H9 (cell line): ENCODE data around the gene EPN1. TPM values are rescaled to one million over a fixed set of nuclear protein-coding genes. Genes with fewer than 3 reads are reported as not detected.

Experiments
- DNase-seq: peaks from one replicate; pipeline ENCODE4 v3.0.0-alpha.2; 2017
- H2AFZ ChIP-seq: one replicate; pipeline ENCODE4 v1.6.1; 2013; ENCODE audit warnings: mild to moderate bottlenecking, low read length, control low read depth, moderate library complexity
- H2AK5ac ChIP-seq: 2 replicates; pipeline ENCODE4 v1.6.1; 2013; ENCODE audit warnings: low read length, control low read depth, mixed read lengths; ENCODE audit not compliant: insufficient read length
- H2BK120ac ChIP-seq: one replicate; pipeline ENCODE4 v1.6.1; 2013; ENCODE audit warnings: low read depth, mild to moderate bottlenecking, low read length, control low read depth, inconsistent platforms; ENCODE audit not compliant: poor library complexity, severe bottlenecking
- H2BK12ac ChIP-seq: 2 replicates; pipeline ENCODE4 v1.6.1; 2013; ENCODE audit warnings: low read length, control low read depth, mixed read lengths, low read depth; ENCODE audit not compliant: insufficient read length
- H2BK15ac ChIP-seq: 2 replicates; pipeline ENCODE4 v1.6.1; 2013; ENCODE audit warnings: low read depth, low read length, control low read depth
- H2BK20ac ChIP-seq: one replicate; pipeline ENCODE4 v1.6.1; 2013; ENCODE audit warnings: low read depth, mild to moderate bottlenecking, low read length, control low read depth, inconsistent platforms; ENCODE audit not compliant: poor library complexity, severe bottlenecking
- H2BK5ac ChIP-seq: 2 replicates; pipeline ENCODE4 v1.6.1; 2013; ENCODE audit warnings: low read length, control low read depth, mixed read lengths; ENCODE audit not compliant: insufficient read length
- H3K14ac ChIP-seq: 2 replicates; pipeline ENCODE4 v1.6.1; 2013; ENCODE audit warnings: low read length, control low read depth; ENCODE audit not compliant: insufficient read depth
- H3K18ac ChIP-seq: 2 replicates; pipeline ENCODE4 v1.6.1; 2013; ENCODE audit warnings: low read depth, mild to moderate bottlenecking, mixed read lengths, low read length, control low read depth; ENCODE audit not compliant: insufficient read length
- H3K23ac ChIP-seq: 2 replicates; pipeline ENCODE4 v1.6.1; 2013; ENCODE audit warnings: low read length, control low read depth, mixed read lengths, low read depth; ENCODE audit not compliant: insufficient read length
- H3K23me2 ChIP-seq: 2 replicates; pipeline ENCODE4 v1.6.1; 2013; ENCODE audit warnings: low read depth, mild to moderate bottlenecking, mixed read lengths, low read length, control low read depth; ENCODE audit not compliant: insufficient read length, poor library complexity, severe bottlenecking
- H3K27ac ChIP-seq: 2 replicates; pipeline ENCODE4 v1.5.1; 2013; ENCODE audit warnings: low read length, control low read depth, mixed read lengths, low read depth; ENCODE audit not compliant: insufficient read length
- H3K27me3 ChIP-seq: 2 replicates; pipeline ENCODE4 v1.6.1; 2013; ENCODE audit warnings: low read length, control low read depth, inconsistent platforms; ENCODE audit not compliant: insufficient read depth
- H3K4ac ChIP-seq: 2 replicates; pipeline ENCODE4 v1.6.1; 2013; ENCODE audit warnings: low read depth, mild to moderate bottlenecking, control low read depth, inconsistent platforms, low read length, moderate library complexity
- H3K4me1 ChIP-seq: 2 replicates; pipeline ENCODE4 v1.6.1; 2013; ENCODE audit warnings: low read length, control low read depth, inconsistent platforms; ENCODE audit not compliant: insufficient read depth
- H3K4me2 ChIP-seq: 2 replicates; pipeline ENCODE4 v1.6.1; 2013; ENCODE audit warnings: low read length, control low read depth, mixed read lengths; ENCODE audit not compliant: insufficient read length, insufficient read depth
- H3K56ac ChIP-seq: 2 replicates; pipeline ENCODE4 v1.6.1; 2013; ENCODE audit warnings: low read depth, mild to moderate bottlenecking, mixed read lengths, low read length, control low read depth; ENCODE audit not compliant: insufficient read length
- H3K79me1 ChIP-seq: 2 replicates; pipeline ENCODE4 v1.6.1; 2013; ENCODE audit warnings: low read depth, mild to moderate bottlenecking, moderate library complexity, low read length, control low read depth, inconsistent platforms; ENCODE audit not compliant: insufficient read depth, poor library complexity, severe bottlenecking
- H3K79me2 ChIP-seq: 2 replicates; pipeline ENCODE4 v1.6.1; 2013; ENCODE audit warnings: low read length, control low read depth, inconsistent platforms; ENCODE audit not compliant: insufficient read depth
- H3K9ac ChIP-seq: 2 replicates; pipeline ENCODE4 v1.6.1; 2013; ENCODE audit warnings: low read length, control low read depth, mixed read lengths; ENCODE audit not compliant: insufficient read length; ENCODE audit errors: extremely low read depth
- H3K9me3 ChIP-seq: one replicate; pipeline ENCODE4 v1.6.1; 2013; ENCODE audit warnings: low read depth, low read length, inconsistent platforms; ENCODE audit not compliant: control insufficient read depth
- H3T11ph ChIP-seq: one replicate; pipeline ENCODE4 v1.6.1; 2013; ENCODE audit warnings: mild to moderate bottlenecking, low read length, control low read depth, inconsistent platforms
- H4K20me1 ChIP-seq: one replicate; pipeline ENCODE4 v1.6.1; 2013; ENCODE audit not compliant: control insufficient read depth, insufficient read length, insufficient read depth
- H4K5ac ChIP-seq: 2 replicates; pipeline ENCODE4 v1.6.1; 2013; ENCODE audit warnings: low read depth, mild to moderate bottlenecking, mixed read lengths, low read length, control low read depth; ENCODE audit not compliant: insufficient read length
- H4K8ac ChIP-seq: replicated peaks from 2 replicates; pipeline ENCODE4 v1.6.1; 2013; ENCODE audit warnings: low read length, control low read depth, mixed read lengths, low read depth; ENCODE audit not compliant: insufficient read length
- H4K91ac ChIP-seq: 2 replicates; pipeline ENCODE4 v1.6.1; 2013; ENCODE audit warnings: low read depth, mild to moderate bottlenecking, moderate library complexity, mixed read lengths, low read length, control low read depth; ENCODE audit not compliant: insufficient read length
- H3K27ac Mint-ChIP-seq, 3 experiments: 2 replicates in 2 of 3; 3 replicates in 1 of 3; pipeline ENCODE4 v1.8.0; 2020 to 2021; ENCODE audit warnings: mixed read lengths in 3 of 3, mild to moderate bottlenecking in 1 of 3, moderate library complexity in 1 of 3
- H3K27me3 Mint-ChIP-seq: 2 replicates; pipeline ENCODE4 v1.8.0; 2021; ENCODE audit warnings: low read depth, mild to moderate bottlenecking, moderate library complexity, mixed read lengths
- H3K36me3 Mint-ChIP-seq, 3 experiments: 2 replicates in 2 of 3; 3 replicates in 1 of 3; pipeline ENCODE4 v1.8.0; 2020 to 2021; ENCODE audit warnings: low read depth in 3 of 3, mixed read lengths in 3 of 3; ENCODE audit not compliant: insufficient read depth in 1 of 3
- H3K4me1 Mint-ChIP-seq, 2 experiments: 2 replicates each; pipeline ENCODE4 v1.8.0; 2020; ENCODE audit warnings: mixed read lengths in 2 of 2
- H3K4me3 Mint-ChIP-seq, 2 experiments: 2 replicates in 1 of 2; 3 replicates in 1 of 2; pipeline ENCODE4 v1.8.0; 2020 to 2021; ENCODE audit warnings: mild to moderate bottlenecking in 2 of 2, mixed read lengths in 2 of 2, moderate library complexity in 1 of 2
- H3K9me3 Mint-ChIP-seq, 2 experiments: 2 replicates in 1 of 2; 3 replicates in 1 of 2; pipeline ENCODE4 v1.8.0; 2020; ENCODE audit warnings: mild to moderate bottlenecking in 2 of 2, mixed read lengths in 2 of 2, moderate library complexity in 1 of 2
- CTCF ChIP-seq: fragments of 200-600 bp; sonication (generic); conservative IDR thresholded peaks from 3 replicates; pipeline ENCODE4 v1.8.0; 2021; ENCODE audit warnings: antibody characterized with exemption, mild to moderate bottlenecking
- WGBS: extraction: QIAGEN DNeasy Blood & Tissue Kit; methylation state at CpG from one replicate; pipeline ENCODE4 v1.1.7; 2013; ENCODE audit warnings: missing lambda C conversion rate, low lambda C conversion rate, mixed read lengths; ENCODE audit not compliant: insufficient read length; ENCODE audit errors: extremely low coverage; 5-methylcytosine and 5-hydroxymethylcytosine counted together
- total RNA-seq: library from RNA; stranded (reverse); gene quantifications from 2 replicates; pipeline ENCODE4 v1.2.1, GENCODE V29; 2021

Gene EPN1
- total RNA-seq, 1 experiment from 2014 or later: 159 TPM

DNA sequence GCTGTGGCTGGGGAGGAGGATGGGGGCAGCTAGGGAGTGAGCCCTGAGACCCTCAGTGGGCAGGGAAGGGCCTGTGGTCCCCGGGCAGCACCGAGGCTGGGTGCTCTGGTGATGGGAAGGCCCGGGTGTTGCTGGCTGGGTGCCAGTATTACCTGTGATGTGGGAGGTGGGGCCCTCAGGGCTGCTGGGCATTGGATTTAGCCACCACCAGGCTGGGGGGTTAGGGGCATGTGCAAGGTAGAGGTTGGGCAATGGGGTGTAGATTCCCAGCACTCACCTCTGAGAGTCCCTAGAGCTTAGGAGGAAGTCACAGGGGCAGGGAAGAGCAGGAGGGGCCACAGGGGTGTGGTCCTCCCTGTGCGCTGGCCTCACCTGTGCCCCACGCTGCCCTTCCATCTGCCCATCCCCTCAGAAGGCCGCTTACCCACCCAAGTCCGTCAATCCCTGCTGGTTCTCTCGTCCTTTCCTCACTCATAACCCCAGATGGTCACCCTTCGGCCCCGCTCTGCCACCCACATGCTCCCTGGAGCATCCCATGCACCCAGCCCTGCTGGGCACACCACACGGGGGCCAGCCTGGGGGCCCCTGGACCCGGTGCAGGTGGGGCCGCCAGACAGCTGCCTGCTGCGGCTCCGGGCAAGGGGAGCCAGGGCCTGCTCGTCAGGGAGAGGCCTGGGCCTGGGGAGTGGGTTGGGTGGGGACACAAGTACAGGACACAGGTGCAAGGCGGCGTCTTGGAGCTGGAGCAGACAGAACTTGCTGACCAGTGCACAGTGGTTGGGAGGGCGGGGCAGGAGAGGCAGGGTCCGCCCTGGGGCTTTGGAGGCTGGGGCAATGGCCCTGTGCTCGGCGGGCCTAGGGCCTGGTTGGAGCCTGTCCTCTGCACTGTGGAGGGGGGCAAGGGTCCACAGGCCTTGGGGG lies 12.5 kb downstream of the EPN1 start:
- peak overlapping the region in 1 of 3 experiments; percentile 75; a peak in 1 of 7 replicates for H3K27ac Mint-ChIP-seq
- no peaks in the 10 kb centered on the region for H3K79me2 ChIP-seq

More for the DNA sequence above, 12.5 kb downstream of the EPN1 start:
- no peak overlapping the region for H4K5ac ChIP-seq
- H2BK12ac ChIP-seq: no peak overlapping the region
- no peak overlapping the region for H3K9ac ChIP-seq
- peak overlapping the region in 1 of 2 experiments; percentile 63; a peak in 1 of 5 replicates for H3K4me3 Mint-ChIP-seq
- H3K27ac ChIP-seq: no peak overlapping the region
- H3K27me3 ChIP-seq: no peaks in the 10 kb centered on the region
- no peak overlapping the region for H4K91ac ChIP-seq
- DNase-seq: no peak
- no peak overlapping the region for H3K4me2 ChIP-seq
- H3K56ac ChIP-seq: no peak overlapping the region
- H3K4me1 Mint-ChIP-seq: no peaks in the 10 kb centered on the region
- WGBS: no CpG with 5 or more reads among the region's 22 CpGs
- no peak overlapping the region for H4K8ac ChIP-seq
- H2BK15ac ChIP-seq: no peak overlapping the region
- no peak overlapping the region for H2AFZ ChIP-seq
- H3K9me3 ChIP-seq: no peaks in the 10 kb centered on the region
- no peak overlapping the region for H3T11ph ChIP-seq
- H3K23ac ChIP-seq: no peak overlapping the region
- no peak overlapping the region for H2BK20ac ChIP-seq
- H3K18ac ChIP-seq: no peak overlapping the region
- H2BK5ac ChIP-seq: no peak overlapping the region
- no peak for TF ChIP-seq CTCF
- H3K4ac ChIP-seq: no peak overlapping the region
- peaks cover 29 to 60% (median 48%) of the 10 kb centered on the region in 3 experiments for H3K36me3 Mint-ChIP-seq
- no peak overlapping the region for H2AK5ac ChIP-seq
- H3K4me1 ChIP-seq: no peaks in the 10 kb centered on the region
- no peak overlapping the region for H3K14ac ChIP-seq
- no peaks in the 10 kb centered on the region for H3K27me3 Mint-ChIP-seq
- H3K79me1 ChIP-seq: no peaks in the 10 kb centered on the region
- H3K9me3 Mint-ChIP-seq: no peaks in the 10 kb centered on the region; a peak in 1 of 5 replicates
- H3K23me2 ChIP-seq: no peaks in the 10 kb centered on the region
- no peak overlapping the region for H2BK120ac ChIP-seq
- no peaks in the 10 kb centered on the region for H4K20me1 ChIP-seq
